GM18507 (cell line): ENCODE data around the gene HHAT.
A peak's percentile ranks its signal among the peaks of the same experiment; 100 is the strongest.

Experiments
- DNase-seq: peaks from one replicate; pipeline ENCODE4 v3.0.0; 2011; ENCODE audit warnings: low read depth; ENCODE audit not compliant: insufficient read length; ENCODE audit errors: extremely low spot score
- FAIRE-seq: peaks from 2 replicates; lab custom pipeline; 2011; peaks lifted over from hg19 to GRCh38; lab: Jason Lieb, UNC

HHAT gene

GRCh38 chr1:210687582-210688279 lies 359.0 kb downstream of the HHAT start:
- DNase-seq (no peak), FAIRE-seq (no peak)

GRCh38 chr1:210688512-210689234 lies 360.0 kb downstream of the HHAT start:
- DNase-seq (no peak), FAIRE-seq (no peak)

- no peak for DNase-seq
Measured at GRCh38 chr1:210689826-210690225, 361.1 kb downstream of the HHAT start.

GRCh38 chr1:210690236-210690635 lies 361.5 kb downstream of the HHAT start:
- no peak for DNase-seq
- FAIRE-seq: no peak

More at GRCh38 chr1:210689826-210690225, 361.1 kb downstream of the HHAT start:
- no peak for FAIRE-seq

- DNase-seq (no peak), FAIRE-seq (no peak)
Measured at GRCh38 chr1:210691039-210691610, 362.4 kb downstream of the HHAT start.

- DNase-seq (no peak), FAIRE-seq (peak; percentile 64)
Measured at GRCh38 chr1:210692796-210693195, 364.1 kb downstream of the HHAT start.

- DNase-seq: no peak
- FAIRE-seq: no peak
Measured at GRCh38 chr1:210695026-210695425, 366.3 kb downstream of the HHAT start.

- peak; percentile 87 for FAIRE-seq
- peak; percentile 17 for DNase-seq
Measured at GRCh38 chr1:210696709-210697108, 368.0 kb downstream of the HHAT start.

GRCh38 chr1:210697185-210697584 lies 368.5 kb downstream of the HHAT start:
- no peak for FAIRE-seq
- no peak for DNase-seq

- FAIRE-seq (no peak), DNase-seq (no peak)
Measured at GRCh38 chr1:210698661-210699060, 370.0 kb downstream of the HHAT start.

- no peak for DNase-seq
- no peak for FAIRE-seq
Measured at GRCh38 chr1:210700083-210700482, 371.4 kb downstream of the HHAT start.

GRCh38 chr1:210700511-210700910 lies 371.8 kb downstream of the HHAT start:
- FAIRE-seq (no peak), DNase-seq (no peak)

- no peak for DNase-seq
- FAIRE-seq: no peak
Measured at GRCh38 chr1:210702506-210702905, 373.8 kb downstream of the HHAT start.

GRCh38 chr1:210703593-210703992 lies 374.9 kb downstream of the HHAT start:
- FAIRE-seq: no peak
- DNase-seq: no peak

GRCh38 chr1:210705086-210705485 lies 376.4 kb downstream of the HHAT start:
- FAIRE-seq (no peak), DNase-seq (no peak)

GRCh38 chr1:210706246-210706645 lies 377.5 kb downstream of the HHAT start:
- no peak for FAIRE-seq

GRCh38 chr1:210707300-210708240 lies 378.9 kb downstream of the HHAT start:
- FAIRE-seq (no peak), DNase-seq (no peak)

More at GRCh38 chr1:210706246-210706645, 377.5 kb downstream of the HHAT start:
- no peak for DNase-seq

GRCh38 chr1:210709701-210710100 lies 381.0 kb downstream of the HHAT start:
- no peak for DNase-seq
- FAIRE-seq: no peak

- DNase-seq (no peak), FAIRE-seq (no peak)
Measured at GRCh38 chr1:210711825-210712612, 383.3 kb downstream of the HHAT start.
